Measurements from ENCODE around the gene KRTAP9-8. TPM values are rescaled to one million over a fixed set of nuclear protein-coding genes. Genes with fewer than 3 reads are reported as not detected.

KRTAP9-8 gene
- not detected in 5 replicates for total RNA-seq (2022; extraction: Qiagen RNA extraction)

GRCh38 chr17:41237949-41238437 lies at the start of gene KRTAP9-8:
KRTAP9-8 (plus strand) TSS chr17:41237999; CDS start chr17:41238052, 53 bp downstream.

GRCh38 chr17:41189837-41190318 lies 47.9 kb upstream of the KRTAP9-8 start, which contains the start of gene KRTAP9-1:
KRTAP9-1 (plus strand) TSS chr17:41189887; CDS start chr17:41189887, 0 bp downstream.

GRCh38 chr17:41226598-41227095 lies 11.2 kb upstream of the KRTAP9-8 start, which contains the start of gene KRTAP9-2:
KRTAP9-2 (plus strand) TSS chr17:41226648; CDS start chr17:41226655, 7 bp downstream.

GRCh38 chr17:41232399-41233105 lies 5.2 kb upstream of the KRTAP9-8 start, which contains the start of gene KRTAP9-3:
KRTAP9-3 (plus strand) TSS chr17:41232449; CDS start chr17:41232502, 53 bp downstream.

GRCh38 chr17:41249637-41250240 lies 11.9 kb downstream of the KRTAP9-8 start, which contains the start of gene KRTAP9-4:
KRTAP9-4 (plus strand) TSS chr17:41249687; CDS start chr17:41249721, 34 bp downstream.

GRCh38 chr17:41255381-41256290 lies 17.8 kb downstream of the KRTAP9-8 start, which contains the start of gene KRTAP9-9:
KRTAP9-9 (plus strand) TSS chr17:41255384.

GRCh38 chr17:41265078-41265477 lies 27.3 kb downstream of the KRTAP9-8 start, which contains the start of gene KRTAP9-6:
KRTAP9-6 (plus strand) TSS chr17:41265378; CDS start chr17:41265378, 0 bp downstream.

GRCh38 chr17:41275648-41276190 lies 37.9 kb downstream of the KRTAP9-8 start, which contains the start of gene KRTAP9-7:
KRTAP9-7 (plus strand) TSS chr17:41275698; CDS start chr17:41275698, 0 bp downstream.

Other genes with a start within 250 kb of the KRTAP9-8 start
- not detected in 5 replicates for gene KRTAP3-3, start 243.8 kb upstream of the KRTAP9-8 start, total RNA-seq (2022; extraction: Qiagen RNA extraction)
- gene KRTAP3-2, start 238.1 kb upstream of the KRTAP9-8 start, total RNA-seq (2022; extraction: Qiagen RNA extraction): 0.20 to 0.42 TPM (median 0.34 TPM) in 5 replicates
- 0.18 TPM in 1 of 5 replicates, not detected in the others for gene KRTAP3-1, start 228.9 kb upstream of the KRTAP9-8 start, total RNA-seq (2022; extraction: Qiagen RNA extraction)
- not detected in 5 replicates for gene KRTAP1-5, start 210.8 kb upstream of the KRTAP9-8 start, total RNA-seq (2022; extraction: Qiagen RNA extraction)
- not detected in 5 replicates for gene KRTAP1-4, start 207.8 kb upstream of the KRTAP9-8 start, total RNA-seq (2022; extraction: Qiagen RNA extraction)
- not detected in 5 replicates for gene KRTAP1-3, start 203.1 kb upstream of the KRTAP9-8 start, total RNA-seq (2022; extraction: Qiagen RNA extraction)
- not detected in 5 replicates for gene KRTAP1-1, start 196.5 kb upstream of the KRTAP9-8 start, total RNA-seq (2022; extraction: Qiagen RNA extraction)
- gene KRTAP2-1, start 190.7 kb upstream of the KRTAP9-8 start, total RNA-seq (2022; extraction: Qiagen RNA extraction): not detected in 5 replicates
- not detected in 5 replicates for gene KRTAP2-2, start 182.8 kb upstream of the KRTAP9-8 start, total RNA-seq (2022; extraction: Qiagen RNA extraction)
- 0.11 to 0.18 TPM (median 0.17 TPM) in 3 of 5 replicates, not detected in the others for gene KRTAP2-3, start 177.9 kb upstream of the KRTAP9-8 start, total RNA-seq (2022; extraction: Qiagen RNA extraction)
- not detected in 5 replicates for gene KRTAP2-4, start 172.1 kb upstream of the KRTAP9-8 start, total RNA-seq (2022; extraction: Qiagen RNA extraction)
- gene KRTAP4-7, start 153.8 kb upstream of the KRTAP9-8 start, total RNA-seq (2022; extraction: Qiagen RNA extraction): not detected in 5 replicates
- 0.10 TPM in 1 of 5 replicates, not detected in the others for gene KRTAP4-8, start 139.9 kb upstream of the KRTAP9-8 start, total RNA-seq (2022; extraction: Qiagen RNA extraction)
- not detected in 5 replicates for gene KRTAP4-16, start 135.8 kb upstream of the KRTAP9-8 start, total RNA-seq (2022; extraction: Qiagen RNA extraction)
- not detected in 5 replicates for gene KRTAP4-9, start 132.6 kb upstream of the KRTAP9-8 start, total RNA-seq (2022; extraction: Qiagen RNA extraction)
- not detected in 5 replicates for gene KRTAP4-11, start 119.6 kb upstream of the KRTAP9-8 start, total RNA-seq (2022; extraction: Qiagen RNA extraction)
- gene KRTAP4-12, start 113.8 kb upstream of the KRTAP9-8 start, total RNA-seq (2022; extraction: Qiagen RNA extraction): 0.07 TPM in 1 of 5 replicates, not detected in the others
- not detected in 5 replicates for gene KRTAP4-6, start 97.5 kb upstream of the KRTAP9-8 start, total RNA-seq (2022; extraction: Qiagen RNA extraction)
- gene KRTAP4-5, start 88.2 kb upstream of the KRTAP9-8 start, total RNA-seq (2022; extraction: Qiagen RNA extraction): not detected in 5 replicates
- gene KRTAP4-4, start 77.3 kb upstream of the KRTAP9-8 start, total RNA-seq (2022; extraction: Qiagen RNA extraction): not detected in 5 replicates
- gene KRTAP4-3, start 69.8 kb upstream of the KRTAP9-8 start, total RNA-seq (2022; extraction: Qiagen RNA extraction): not detected in 5 replicates
- not detected in 5 replicates for gene KRTAP4-2, start 59.8 kb upstream of the KRTAP9-8 start, total RNA-seq (2022; extraction: Qiagen RNA extraction)
- 0.09 to 0.40 TPM (median 0.24 TPM) in 4 of 5 replicates, not detected in the other for gene KRTAP4-1, start 53.1 kb upstream of the KRTAP9-8 start, total RNA-seq (2022; extraction: Qiagen RNA extraction)
- not detected in 5 replicates for gene KRTAP9-1, start 48.1 kb upstream of the KRTAP9-8 start, total RNA-seq (2022; extraction: Qiagen RNA extraction)
- gene KRTAP9-2, start 11.4 kb upstream of the KRTAP9-8 start, total RNA-seq (2022; extraction: Qiagen RNA extraction): not detected in 5 replicates
- not detected in 5 replicates for gene KRTAP9-3, start 5.5 kb upstream of the KRTAP9-8 start, total RNA-seq (2022; extraction: Qiagen RNA extraction)
- gene KRTAP9-4, start 11.7 kb downstream of the KRTAP9-8 start, total RNA-seq (2022; extraction: Qiagen RNA extraction): not detected in 5 replicates
- gene KRTAP9-9, start 17.4 kb downstream of the KRTAP9-8 start, total RNA-seq (2022; extraction: Qiagen RNA extraction): not detected in 5 replicates
- not detected in 5 replicates for gene KRTAP9-6, start 27.4 kb downstream of the KRTAP9-8 start, total RNA-seq (2022; extraction: Qiagen RNA extraction)
- gene KRTAP9-7, start 37.7 kb downstream of the KRTAP9-8 start, total RNA-seq (2022; extraction: Qiagen RNA extraction): not detected in 5 replicates
- gene KRTAP29-1, start 64.9 kb downstream of the KRTAP9-8 start, total RNA-seq (2022; extraction: Qiagen RNA extraction): not detected in 5 replicates
- gene KRTAP16-1, start 71.3 kb downstream of the KRTAP9-8 start, total RNA-seq (2022; extraction: Qiagen RNA extraction): not detected in 5 replicates
- gene KRTAP17-1, start 77.7 kb downstream of the KRTAP9-8 start, total RNA-seq (2022; extraction: Qiagen RNA extraction): not detected in 5 replicates
- not detected in 5 replicates for gene KRT33A, start 112.8 kb downstream of the KRTAP9-8 start, total RNA-seq (2022; extraction: Qiagen RNA extraction)
- gene KRT33B, start 131.8 kb downstream of the KRTAP9-8 start, total RNA-seq (2022; extraction: Qiagen RNA extraction): 0.09 to 0.10 TPM (median 0.10 TPM) in 3 of 5 replicates, not detected in the others
- 0.12 to 0.50 TPM (median 0.32 TPM) in 5 replicates for gene KRT34, start 144.3 kb downstream of the KRTAP9-8 start, total RNA-seq (2022; extraction: Qiagen RNA extraction)
- not detected in 5 replicates for gene KRT31, start 159.6 kb downstream of the KRTAP9-8 start, total RNA-seq (2022; extraction: Qiagen RNA extraction)
- not detected in 5 replicates for gene KRT37, start 186.6 kb downstream of the KRTAP9-8 start, total RNA-seq (2022; extraction: Qiagen RNA extraction)
- gene KRT38, start 203.0 kb downstream of the KRTAP9-8 start, total RNA-seq (2022; extraction: Qiagen RNA extraction): not detected in 5 replicates
- gene KRT32, start 229.4 kb downstream of the KRTAP9-8 start, total RNA-seq (2022; extraction: Qiagen RNA extraction): 0.05 TPM in 1 of 5 replicates, not detected in the others
- not detected in 5 replicates for gene KRT35, start 243.2 kb downstream of the KRTAP9-8 start, total RNA-seq (2022; extraction: Qiagen RNA extraction)